Activated CD4-positive, CD25-positive, alpha-beta regulatory T cell treated with anti-CD3 and anti-CD28 coated beads, Interleukin-2, amount 50 U/mL, for 16 hours (primary cell): ENCODE results near the gene RARB.

Experiments used
- DNase-seq: peaks from one replicate; pipeline ENCODE4 v3.0.0-alpha.2; 2020; ENCODE audit warnings: low read depth, low spot score

The RARB gene

DNA sequence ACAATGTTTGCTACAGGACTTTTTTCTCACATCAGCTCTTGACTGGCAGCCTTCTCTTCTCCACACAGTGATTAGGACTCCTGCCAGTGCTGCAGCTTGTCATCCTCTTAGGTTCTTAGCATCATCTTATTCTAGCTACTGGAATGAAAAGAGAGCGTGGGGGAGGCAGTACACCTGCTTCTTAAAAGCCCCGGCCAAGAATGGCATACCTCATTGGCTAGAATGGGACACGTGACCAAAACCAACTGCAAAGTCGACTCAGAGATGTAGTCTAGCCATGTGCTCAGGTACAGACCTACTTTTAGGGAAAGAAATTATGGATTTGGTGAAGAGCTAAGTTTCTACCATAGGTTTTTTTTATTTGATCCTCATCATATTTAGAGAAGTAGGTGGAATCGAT lies 44.1 kb downstream of the RARB start:
- DNase-seq, result no peak

GRCh38 chr3:25472731-25473130 lies 44.7 kb downstream of the RARB start:
- DNase-seq, result no peak

- DNase-seq, result no peak
Observed at GRCh38 chr3:25473246-25473645, 45.2 kb downstream of the RARB start.

- DNase-seq, result no peak
Observed at GRCh38 chr3:25474052-25474451, 46.0 kb downstream of the RARB start.

- DNase-seq, result no peak
Observed at GRCh38 chr3:25476639-25477038, 48.6 kb downstream of the RARB start.

GRCh38 chr3:25478211-25478757 lies 50.2 kb downstream of the RARB start:
- no peak for DNase-seq

DNA sequence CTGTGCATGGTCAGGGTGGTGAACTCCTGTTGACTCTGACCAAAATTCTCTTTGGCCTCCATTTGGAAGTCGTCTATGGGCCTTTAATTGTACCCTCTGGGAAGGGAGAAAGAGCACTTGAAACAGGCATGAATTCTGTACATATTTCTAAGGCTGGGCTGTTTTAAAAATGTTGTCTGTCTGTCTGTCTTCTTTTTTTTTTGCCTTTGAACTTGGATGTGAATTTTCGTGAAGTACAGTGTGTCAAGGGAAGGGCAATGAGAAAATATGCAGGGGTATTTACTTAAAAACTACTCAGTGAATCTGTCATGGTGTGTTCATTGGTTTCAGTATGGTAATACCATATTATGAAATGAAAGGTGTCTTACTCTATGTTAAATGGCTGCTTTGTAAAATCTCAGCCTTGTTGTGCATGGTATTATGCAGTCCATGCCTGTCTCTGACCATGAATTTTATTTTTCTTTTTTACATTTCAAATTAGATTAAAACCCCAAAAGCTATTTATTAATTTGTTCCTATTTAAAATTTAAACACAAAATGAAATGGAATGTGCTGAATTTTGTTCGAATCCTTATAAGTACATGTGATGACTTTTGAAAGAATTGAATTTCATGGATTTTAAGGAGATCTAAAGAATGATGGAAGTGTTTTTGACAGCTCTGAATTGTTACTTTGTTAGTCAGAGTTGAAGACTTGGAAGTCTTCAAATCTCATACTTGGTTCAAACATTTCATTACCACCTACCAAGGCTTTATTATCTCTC lies 51.1 kb downstream of the RARB start:
- no peak for DNase-seq

DNA sequence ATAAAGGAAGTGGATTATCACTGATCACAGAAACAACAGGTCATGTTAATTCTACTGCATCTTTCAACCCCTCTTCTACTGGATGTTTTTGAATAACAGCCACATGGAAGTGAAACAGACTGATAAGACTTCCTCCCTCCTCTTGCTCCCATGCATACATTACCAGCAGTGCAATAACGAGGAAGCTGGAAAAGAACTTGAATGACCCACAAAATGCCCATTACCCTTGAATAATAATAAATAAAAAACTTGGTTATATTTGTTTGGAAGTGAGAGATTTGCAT lies 51.6 kb downstream of the RARB start:
- no peak for DNase-seq

- no peak for DNase-seq
Observed at GRCh38 chr3:25480811-25481210, 52.7 kb downstream of the RARB start.

DNA sequence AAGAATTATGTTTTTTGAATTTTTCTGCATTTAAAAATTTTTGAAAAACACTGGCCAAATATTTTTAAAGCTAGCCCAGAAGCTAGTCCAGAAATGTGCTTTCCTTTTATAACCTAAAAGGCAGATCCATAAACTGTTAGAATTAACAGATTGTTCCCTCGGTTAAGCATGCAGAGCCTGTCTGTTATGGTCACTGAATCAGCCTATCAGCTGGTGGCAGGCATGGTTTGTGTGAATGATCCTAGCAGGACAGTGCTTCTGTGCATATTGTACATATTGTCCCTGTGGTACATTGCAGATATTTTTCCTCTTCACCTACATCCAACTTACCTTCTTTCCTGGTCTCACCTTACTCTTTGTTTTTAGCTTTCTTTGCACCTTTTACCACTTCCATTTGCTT lies 53.3 kb downstream of the RARB start:
- no peak for DNase-seq

DNA sequence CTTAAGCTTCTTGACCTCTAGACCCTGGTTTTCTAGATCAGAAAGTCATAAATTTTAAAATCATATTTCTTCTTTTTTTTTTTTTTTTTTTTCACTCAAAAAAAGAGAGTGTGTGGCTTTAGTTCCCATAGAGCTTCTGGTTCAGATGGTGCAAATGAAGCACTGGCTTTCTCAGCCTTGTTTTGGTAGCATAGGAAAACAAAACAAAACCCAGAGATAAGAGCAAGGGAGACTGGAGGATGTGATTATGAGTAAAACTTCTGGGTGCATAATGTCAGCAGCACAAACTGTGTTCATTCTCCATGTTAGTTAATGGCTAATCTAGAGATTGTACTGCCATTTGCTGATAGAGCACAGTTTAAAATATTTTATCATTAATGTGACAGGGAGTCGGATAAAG lies 55.4 kb downstream of the RARB start:
- DNase-seq, result no peak

DNA sequence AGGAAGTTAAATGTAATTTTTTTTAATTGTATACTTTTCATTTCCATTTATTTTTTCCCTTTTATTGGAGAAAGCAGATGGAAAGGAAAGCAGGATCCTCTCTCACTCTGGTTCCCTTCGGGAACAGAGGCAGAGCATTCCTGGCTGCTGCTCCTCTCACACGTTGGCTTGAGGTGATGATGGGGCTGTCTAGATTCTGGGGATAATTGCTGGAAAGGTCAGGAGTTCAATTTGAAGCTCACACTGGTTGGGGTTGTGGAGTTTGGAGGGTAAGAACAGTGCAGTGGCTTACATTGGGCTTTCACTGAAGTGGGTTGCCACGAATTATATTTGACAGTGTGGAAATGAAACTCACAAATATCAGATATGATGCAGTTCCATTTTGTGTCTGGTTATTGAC lies 57.6 kb downstream of the RARB start:
- DNase-seq, result no peak

DNA sequence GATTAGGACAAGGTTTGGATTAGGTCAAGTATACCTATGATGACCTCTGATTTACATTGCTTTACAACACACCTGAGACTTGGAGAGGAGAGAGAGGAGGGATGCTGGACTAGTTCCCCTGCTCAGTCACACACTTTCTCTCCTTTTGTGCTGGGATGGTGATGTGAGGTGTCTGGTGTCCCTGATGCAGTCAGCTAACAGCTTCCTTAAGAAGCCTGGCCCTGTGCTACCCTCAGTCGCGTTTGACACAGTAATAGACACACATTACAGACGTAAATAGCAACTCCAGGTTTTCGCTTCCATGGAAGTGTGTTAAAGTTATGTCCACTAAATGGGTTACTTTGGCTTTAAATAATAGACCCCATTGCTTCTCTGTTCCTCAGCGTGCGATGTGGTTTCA lies 58.9 kb downstream of the RARB start:
- no peak for DNase-seq

DNA sequence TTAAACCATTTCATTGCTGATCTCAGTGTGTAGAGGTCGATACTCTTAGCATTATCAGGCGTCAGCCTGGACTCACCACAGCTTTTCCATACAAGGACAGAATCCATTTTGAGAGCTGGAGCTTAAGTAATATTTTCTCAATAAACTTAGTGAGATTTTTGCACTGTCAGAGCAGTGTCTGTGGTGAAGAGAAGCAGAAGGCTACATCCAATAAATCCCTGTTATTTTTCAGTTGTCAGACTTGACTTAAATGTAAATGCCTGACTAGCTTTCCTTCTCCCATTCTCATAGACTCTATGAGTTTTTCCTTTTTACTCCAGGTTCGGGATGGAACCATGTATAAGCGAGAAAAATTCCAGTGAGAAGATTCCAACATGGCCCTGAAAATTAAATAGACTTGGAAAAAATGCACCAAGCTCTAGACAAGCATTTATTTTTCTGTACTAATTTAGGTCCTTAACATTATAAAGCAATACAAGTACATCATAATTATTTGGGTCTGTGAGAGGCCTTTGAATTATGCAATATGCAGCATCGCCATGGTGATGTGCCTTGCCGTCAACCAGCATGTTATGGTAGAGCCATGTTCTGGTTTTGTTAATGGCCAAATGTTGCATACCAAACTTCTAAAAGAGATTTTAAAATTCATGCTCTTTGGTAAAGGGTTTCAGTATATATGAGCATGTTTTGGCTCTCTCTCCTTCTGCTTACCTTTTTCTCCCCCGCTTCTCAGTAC lies 62.0 kb downstream of the RARB start:
- DNase-seq, result no peak

DNA sequence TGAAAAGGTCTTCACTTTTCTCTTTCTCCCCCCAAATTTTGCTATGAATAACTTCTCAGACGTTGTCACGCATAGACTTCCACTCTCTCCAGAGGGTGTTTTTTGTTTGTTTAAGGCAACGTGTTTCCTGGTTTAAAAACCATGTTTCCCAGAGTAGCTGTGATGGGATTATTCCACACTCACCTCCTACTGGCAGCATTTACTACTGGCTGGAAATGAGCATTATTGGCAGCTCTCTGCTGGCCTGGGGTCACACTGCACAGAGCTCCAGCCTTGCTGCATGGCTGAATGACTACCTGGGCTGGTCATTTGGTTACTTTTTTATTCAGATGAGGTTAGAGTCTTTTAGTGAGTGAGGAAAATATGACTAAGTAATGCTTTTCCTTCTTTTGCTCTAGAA lies 65.2 kb downstream of the RARB start:
- no peak for DNase-seq

DNA sequence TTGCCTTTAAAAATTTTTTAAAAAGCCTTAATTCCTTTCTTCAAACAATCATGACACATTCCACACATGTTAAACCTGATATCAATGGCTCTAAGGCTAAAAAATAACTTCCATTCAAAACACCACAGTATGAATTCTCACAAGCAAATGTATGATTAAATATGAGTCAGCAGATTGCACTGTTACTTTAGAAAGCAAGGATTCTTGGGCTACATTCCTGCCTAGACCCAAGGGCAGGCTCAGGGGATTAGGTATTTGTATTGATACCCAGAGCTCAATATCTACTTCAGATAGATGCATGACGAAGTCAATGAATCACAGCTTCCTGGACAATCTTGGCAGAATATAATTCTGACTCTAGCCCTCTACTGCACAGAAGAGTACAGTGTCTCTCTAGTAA lies 65.7 kb downstream of the RARB start:
- no peak for DNase-seq

DNA sequence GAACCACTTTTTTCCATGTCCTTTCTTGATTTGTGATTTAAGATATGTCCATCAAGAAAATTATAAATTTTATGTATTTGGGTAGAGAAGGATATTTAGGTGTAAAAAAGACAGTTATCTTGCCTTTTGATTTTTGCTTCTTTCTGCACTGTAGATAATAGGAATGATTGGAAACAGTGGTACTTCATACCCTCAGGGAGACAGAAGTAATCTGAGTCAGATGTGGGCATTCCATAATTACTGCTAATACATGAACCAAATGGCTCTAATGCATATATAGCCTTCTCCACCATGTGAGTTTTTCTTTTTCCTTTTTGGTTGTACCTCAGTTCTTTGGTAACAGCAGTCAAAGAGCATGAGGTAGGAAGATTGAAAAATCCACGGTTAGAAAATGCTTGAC lies 67.2 kb downstream of the RARB start:
- DNase-seq, result no peak

- no peak for DNase-seq
Observed at GRCh38 chr3:25495726-25496253, 67.7 kb downstream of the RARB start.

DNA sequence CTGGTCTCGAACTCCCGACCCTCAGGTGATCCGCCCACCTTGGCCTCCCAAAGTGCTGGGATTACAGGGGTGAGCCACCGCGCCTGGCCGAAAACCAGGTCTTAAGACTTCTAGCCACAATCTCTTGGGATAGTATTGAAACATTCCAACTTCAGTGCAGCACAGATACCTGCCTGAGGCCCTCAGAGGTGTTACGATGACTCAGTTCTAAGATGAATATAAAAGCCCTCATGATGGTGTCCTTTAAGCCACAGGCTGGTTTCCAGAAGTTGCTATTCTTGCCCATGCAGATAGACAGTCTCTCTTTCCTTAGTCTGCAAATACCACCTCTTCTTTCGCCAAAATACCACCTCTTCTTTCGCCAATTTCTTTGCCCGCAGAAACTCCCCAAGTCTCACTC lies 69.0 kb downstream of the RARB start:
- DNase-seq, result no peak

- no peak for DNase-seq
Observed at GRCh38 chr3:25500706-25501210, 72.7 kb downstream of the RARB start.

GRCh38 chr3:25502233-25502632 lies 74.2 kb downstream of the RARB start:
- DNase-seq, result no peak

DNA sequence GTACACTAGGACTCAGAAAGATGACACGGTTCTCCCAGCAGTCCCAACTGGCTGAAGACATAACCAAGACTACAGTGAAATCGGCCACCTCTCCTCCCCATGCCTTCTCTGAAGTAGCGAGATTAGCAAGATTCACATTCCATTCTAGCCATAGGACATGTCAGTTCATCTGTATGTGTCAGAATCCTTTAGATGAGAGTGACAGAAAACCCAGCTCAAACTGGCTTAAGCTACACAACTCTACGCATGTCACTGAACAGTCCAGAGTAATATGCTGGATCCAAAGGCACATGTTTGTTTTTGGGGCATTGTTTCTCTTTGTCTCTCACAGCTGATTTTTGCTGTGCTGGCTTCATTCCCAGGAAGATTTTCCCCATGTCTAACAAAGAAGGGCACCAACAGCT lies 75.8 kb downstream of the RARB start:
- no peak for DNase-seq

GRCh38 chr3:25505581-25505980 lies 77.5 kb downstream of the RARB start:
- no peak for DNase-seq
